ENCODE data around the gene PREP. TPM values are rescaled to one million over a fixed set of nuclear protein-coding genes. Genes with fewer than 3 reads are reported as not detected.
A peak's percentile ranks its signal among the peaks of the same experiment; 100 is the strongest.

Gene PREP
- total and polyA plus RNA-seq, 9 donors: 12.5 to 34.2 (median 21.8) TPM

GRCh38 chr6:105431226-105431625, 28.3 kb upstream of the PREP start:
- no peak for DNase-seq
- no peak for TF ChIP-seq POLR2A (IDR thresholded peaks at IDR 0.05)
- no peak for TF ChIP-seq EP300 (IDR thresholded peaks at IDR 0.05)
- peak in 1 of 3 donors; percentile 41 for TF ChIP-seq CTCF (IDR thresholded peaks at IDR 0.05)
- no peaks in the 10 kb centered on the region for H3K36me3 ChIP-seq
- H3K9me3 ChIP-seq: no peaks in the 10 kb centered on the region
- WGBS, 3 donors: 17 to 27% (median 20%) methylated on average over 2 of the region's 2 CpGs
- H3K4me3 ChIP-seq: no peak overlapping the region
- intact Hi-C loops (cut with DNase I): no loop called here
- peaks cover 5% of the 10 kb centered on the region for H3K4me1 ChIP-seq (ENCODE audit: insufficient read depth)
- H3K27me3 ChIP-seq: no peaks in the 10 kb centered on the region
- H3K27ac ChIP-seq: no peak overlapping the region

- no peak overlapping the region for H3K4me3 ChIP-seq
- no peak for TF ChIP-seq CTCF (IDR thresholded peaks at IDR 0.05)
- no peak for TF ChIP-seq EP300 (IDR thresholded peaks at IDR 0.05)
- no peak for TF ChIP-seq POLR2A (IDR thresholded peaks at IDR 0.05)
- no peaks in the 10 kb centered on the region for H3K27me3 ChIP-seq
- H3K9me3 ChIP-seq: no peaks in the 10 kb centered on the region
- intact Hi-C loops (cut with DNase I): no loop called here
- no peak overlapping the region for H3K27ac ChIP-seq
- H3K4me1 ChIP-seq (ENCODE audit: insufficient read depth): peaks cover 5% of the 10 kb centered on the region
- WGBS, 3 donors: 88 to 93% (median 89%) methylated on average over 3 of the region's 3 CpGs
- no peak for DNase-seq
- no peaks in the 10 kb centered on the region for H3K36me3 ChIP-seq
Observed at GRCh38 chr6:105430685-105431084, 27.8 kb upstream of the PREP start.

- intact Hi-C loops (cut with DNase I): no loop called here
- Histone ChIP-seq H3K27me3 (no peaks in the 10 kb centered on the region), H3K27ac (no peak overlapping the region), H3K4me3 (no peak overlapping the region), H3K36me3 (no peaks in the 10 kb centered on the region), H3K4me1 (ENCODE audit: insufficient read depth) (peaks cover 5% of the 10 kb centered on the region), H3K9me3 (no peaks in the 10 kb centered on the region)
- DNase-seq: no peak
- no peak for TF ChIP-seq EP300 (IDR thresholded peaks at IDR 0.05)
- no peak for TF ChIP-seq POLR2A (IDR thresholded peaks at IDR 0.05)
- TF ChIP-seq CTCF (IDR thresholded peaks at IDR 0.05): no peak
- WGBS, 3 donors: 61 to 66% (median 65%) methylated on average over 4 of the region's 4 CpGs
Observed at GRCh38 chr6:105429676-105430075, 26.8 kb upstream of the PREP start.

- Histone ChIP-seq H3K4me1 (ENCODE audit: insufficient read depth) (peaks cover 5% of the 10 kb centered on the region), H3K27me3 (no peaks in the 10 kb centered on the region), H3K27ac (no peak overlapping the region), H3K9me3 (no peaks in the 10 kb centered on the region), H3K36me3 (no peaks in the 10 kb centered on the region), H3K4me3 (no peak overlapping the region)
- intact Hi-C loops (cut with DNase I): no loop called here
- TF ChIP-seq EP300 (IDR thresholded peaks at IDR 0.05) (no peak), CTCF (IDR thresholded peaks at IDR 0.05) (no peak), POLR2A (IDR thresholded peaks at IDR 0.05) (no peak)
- WGBS, 3 donors: 21 to 28% (median 26%) methylated on average over 5 of the region's 5 CpGs
- peak in 1 of 5 donors; percentile 32 for DNase-seq
Observed at GRCh38 chr6:105428342-105428957, 25.6 kb upstream of the PREP start.

All from ovary (tissue), 9 donors.